CD4-positive, CD25-positive, alpha-beta regulatory T cell (primary cell): Measurements from ENCODE around the gene WDR27. TPM values are rescaled to one million over a fixed set of nuclear protein-coding genes. Genes with fewer than 3 reads are reported as not detected.

ENCODE experiments used
- ATAC-seq, 2 donors: fragments of 150-1000 bp; cut with Tn5 transposase; one replicate each; pipeline ENCODE4 v1.10.0; 2021; ENCODE audit warnings: low read depth in 2 of 2, moderate number of reproducible peaks in 2 of 2, moderate library complexity in 1 of 2
- DNase-seq, 3 donors: peaks; one replicate each; pipeline versions ENCODE4 v3.0.0 to v3.0.0-alpha.2; 2012 to 2022; ENCODE audit warnings: mixed read lengths in 1 of 3
- H3K27ac ChIP-seq: one replicate; pipeline ENCODE4 v1.7.0; 2013; ENCODE audit warnings: mild to moderate bottlenecking, low read length; ENCODE audit not compliant: insufficient read depth, poor library complexity, severe bottlenecking
- H3K27me3 ChIP-seq: one replicate; pipeline ENCODE4 v1.7.0; 2013; ENCODE audit warnings: low read length; ENCODE audit not compliant: control insufficient read depth, insufficient read depth
- H3K36me3 ChIP-seq: one replicate; pipeline ENCODE4 v1.7.0; 2013; ENCODE audit warnings: mild to moderate bottlenecking, low read length, moderate library complexity; ENCODE audit not compliant: control insufficient read depth, insufficient read depth
- H3K4me1 ChIP-seq: 2 replicates; pipeline ENCODE4 v1.7.0; 2013; ENCODE audit warnings: mild to moderate bottlenecking, low read length; ENCODE audit not compliant: insufficient read depth, control insufficient read depth, poor library complexity, severe bottlenecking
- H3K4me3 ChIP-seq: one replicate; pipeline ENCODE4 v1.7.0; 2013; ENCODE audit warnings: low read depth, mild to moderate bottlenecking, low read length, moderate library complexity
- H3K9me3 ChIP-seq, 2 experiments: 1 replicate in 1 of 2; 2 replicates in 1 of 2; pipeline ENCODE4 v1.7.0; 2013; ENCODE audit warnings: low read length in 2 of 2, mild to moderate bottlenecking in 1 of 2, moderate library complexity in 1 of 2; ENCODE audit not compliant: control insufficient read depth in 2 of 2
- H3K27ac Mint-ChIP-seq, 3 donors: one replicate each; pipeline ENCODE4 v1.8.0; 2020 to 2022; ENCODE audit warnings: mild to moderate bottlenecking in 3 of 3, mixed read lengths in 3 of 3, moderate library complexity in 2 of 3
- H3K27me3 Mint-ChIP-seq: one replicate; pipeline ENCODE4 v1.8.0; 2022; ENCODE audit warnings: mild to moderate bottlenecking, mixed read lengths
- H3K36me3 Mint-ChIP-seq: one replicate; pipeline ENCODE4 v1.8.0; 2020; ENCODE audit warnings: mixed read lengths
- H3K4me1 Mint-ChIP-seq, 4 donors: one replicate each; pipeline ENCODE4 v1.8.0; 2020 to 2022; ENCODE audit warnings: mixed read lengths in 4 of 4, mild to moderate bottlenecking in 1 of 4
- H3K4me3 Mint-ChIP-seq, 4 donors: one replicate each; pipeline ENCODE4 v1.8.0; 2020 to 2022; ENCODE audit warnings: mild to moderate bottlenecking in 4 of 4, mixed read lengths in 4 of 4, moderate library complexity in 3 of 4
- H3K9me3 Mint-ChIP-seq, 7 donors: one replicate each; pipeline ENCODE4 v1.8.0; 2020 to 2022; ENCODE audit warnings: mixed read lengths in 7 of 7, mild to moderate bottlenecking in 3 of 7, moderate library complexity in 2 of 7
- polyA plus RNA-seq, 4 donors: library from polyadenylated mRNA; unstranded; fragments of 300-500 nt; fragmentation: Illumina TruSeq; gene quantifications; one replicate each; pipeline ENCODE4 v1.2.3, GENCODE V29; 2021
- total RNA-seq: library from RNA; stranded (reverse); gene quantifications from one replicate; pipeline ENCODE4 v1.2.3, GENCODE V29; 2022

WDR27 gene
- total and polyA plus RNA-seq, 5 donors from 2014 or later, result 3.7 to 30.7 (median 5.1) TPM

- ATAC-seq (no peak), DNase-seq (no peak)
- no peaks in the 10 kb centered on the region for H3K9me3 Mint-ChIP-seq
- Histone ChIP-seq H3K27ac (no peak overlapping the region), H3K4me3 (no peak overlapping the region), H3K27me3 (no peaks in the 10 kb centered on the region), H3K4me1 (no peaks in the 10 kb centered on the region), H3K36me3 (peaks cover 6% of the 10 kb centered on the region), H3K9me3 (no peaks in the 10 kb centered on the region)
- H3K4me3 Mint-ChIP-seq, result no peak overlapping the region
- peaks cover 0 to 1% (median 0%) of the 10 kb centered on the region in 4 donors for H3K4me1 Mint-ChIP-seq
- H3K27me3 Mint-ChIP-seq, result no peaks in the 10 kb centered on the region
- no peak overlapping the region for H3K27ac Mint-ChIP-seq
- H3K36me3 Mint-ChIP-seq, result peaks cover 38% of the 10 kb centered on the region
Observed at GRCh38 chr6:169635345-169635744, 66.5 kb downstream of the WDR27 start.

DNA sequence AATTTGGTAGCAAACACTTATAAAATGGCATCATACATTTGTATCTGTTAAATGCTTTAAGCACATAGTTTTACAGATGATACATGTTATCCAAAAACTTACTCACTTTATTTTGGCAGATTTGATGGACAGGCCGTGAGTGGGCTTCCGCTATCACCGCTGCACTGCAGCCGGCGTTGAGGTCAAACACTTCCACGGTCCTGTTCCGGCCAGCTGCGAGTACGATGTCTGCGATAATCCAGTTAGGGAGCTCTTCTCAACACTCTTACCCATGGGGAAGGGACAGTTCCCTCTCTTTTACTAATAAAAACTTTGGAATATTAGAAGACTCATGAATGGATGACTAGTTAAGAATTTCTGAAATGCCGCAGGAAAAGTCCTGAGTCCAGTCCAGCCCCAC lies 69.0 kb downstream of the WDR27 start:
- no peak for DNase-seq
- no peak for ATAC-seq

GRCh38 chr6:169629256-169629655 lies 72.6 kb downstream of the WDR27 start:
- Histone ChIP-seq H3K27ac (no peak overlapping the region), H3K36me3 (peaks cover 6% of the 10 kb centered on the region), H3K9me3 (no peaks in the 10 kb centered on the region), H3K4me1 (no peaks in the 10 kb centered on the region), H3K27me3 (no peaks in the 10 kb centered on the region), H3K4me3 (no peak overlapping the region)
- H3K9me3 Mint-ChIP-seq, result no peaks in the 10 kb centered on the region
- ATAC-seq (no peak), DNase-seq (no peak)
- H3K4me1 Mint-ChIP-seq, result peaks cover 0 to 2% (median 0%) of the 10 kb centered on the region in 4 donors
- H3K36me3 Mint-ChIP-seq, result peaks cover 36% of the 10 kb centered on the region
- H3K27ac Mint-ChIP-seq, result no peak overlapping the region
- H3K4me3 Mint-ChIP-seq, result no peak overlapping the region
- H3K27me3 Mint-ChIP-seq, result no peaks in the 10 kb centered on the region

More for the DNA sequence above, 69.0 kb downstream of the WDR27 start:
- Histone ChIP-seq H3K36me3 (peaks cover 6% of the 10 kb centered on the region), H3K4me3 (no peak overlapping the region), H3K27me3 (no peaks in the 10 kb centered on the region), H3K4me1 (no peaks in the 10 kb centered on the region), H3K9me3 (no peaks in the 10 kb centered on the region), H3K27ac (no peak overlapping the region)
- Mint-ChIP-seq H3K27me3 (no peaks in the 10 kb centered on the region), H3K9me3 (no peaks in the 10 kb centered on the region), H3K4me1 (peaks cover 0 to 3% (median 0%) of the 10 kb centered on the region in 4 donors), H3K27ac (no peak overlapping the region), H3K36me3 (peaks cover 29% of the 10 kb centered on the region), H3K4me3 (no peak overlapping the region)

GRCh38 chr6:169627736-169628607 lies 73.9 kb downstream of the WDR27 start:
- Mint-ChIP-seq H3K27me3 (no peaks in the 10 kb centered on the region), H3K4me3 (no peak overlapping the region), H3K27ac (no peak overlapping the region), H3K36me3 (peaks cover 24% of the 10 kb centered on the region), H3K9me3 (no peaks in the 10 kb centered on the region), H3K4me1 (peaks cover 0 to 2% (median 0%) of the 10 kb centered on the region in 4 donors)
- H3K4me3 ChIP-seq, result no peak overlapping the region
- no peaks in the 10 kb centered on the region for H3K27me3 ChIP-seq
- no peak for ATAC-seq
- DNase-seq, result no peak
- no peaks in the 10 kb centered on the region for H3K4me1 ChIP-seq
- no peaks in the 10 kb centered on the region for H3K9me3 ChIP-seq
- no peaks in the 10 kb centered on the region for H3K36me3 ChIP-seq
- no peak overlapping the region for H3K27ac ChIP-seq

- DNase-seq (no peak), ATAC-seq (no peak)
- H3K9me3 Mint-ChIP-seq, result no peaks in the 10 kb centered on the region
- H3K36me3 Mint-ChIP-seq, result peaks cover 15% of the 10 kb centered on the region
- Histone ChIP-seq H3K4me1 (no peaks in the 10 kb centered on the region), H3K27me3 (no peaks in the 10 kb centered on the region), H3K27ac (no peak overlapping the region), H3K36me3 (no peaks in the 10 kb centered on the region), H3K4me3 (no peak overlapping the region), H3K9me3 (no peaks in the 10 kb centered on the region)
- no peak overlapping the region for H3K4me3 Mint-ChIP-seq
- peaks cover 0 to 2% (median 0%) of the 10 kb centered on the region in 4 donors for H3K4me1 Mint-ChIP-seq
- no peaks in the 10 kb centered on the region for H3K27me3 Mint-ChIP-seq
- H3K27ac Mint-ChIP-seq, result no peak overlapping the region
Observed at GRCh38 chr6:169626649-169627048, 75.2 kb downstream of the WDR27 start.

DNA sequence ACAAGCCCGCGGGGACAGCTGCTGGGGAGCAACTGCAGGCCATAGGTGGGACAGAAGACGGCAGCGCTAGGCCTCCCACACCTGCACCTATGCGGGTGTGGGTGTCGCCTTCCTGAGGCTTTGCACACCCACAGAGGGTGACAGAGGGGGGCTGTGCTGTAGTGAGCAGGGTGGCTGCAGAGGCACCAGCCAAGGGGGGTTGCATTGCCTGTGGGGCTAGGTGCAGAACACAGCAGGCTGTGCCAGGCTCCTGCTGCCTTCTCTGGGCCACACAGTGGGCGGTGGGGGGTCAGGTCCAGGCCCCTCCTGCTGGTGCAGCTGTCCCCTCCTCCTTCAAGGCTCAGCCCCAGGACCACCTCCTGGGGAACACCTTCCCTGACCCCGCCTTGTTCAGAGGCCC lies 75.7 kb downstream of the WDR27 start:
- Mint-ChIP-seq H3K36me3 (peaks cover 15% of the 10 kb centered on the region), H3K27me3 (no peaks in the 10 kb centered on the region), H3K4me3 (no peak overlapping the region), H3K27ac (no peak overlapping the region), H3K9me3 (no peaks in the 10 kb centered on the region), H3K4me1 (peaks cover 0 to 2% (median 0%) of the 10 kb centered on the region in 4 donors)
- H3K27ac ChIP-seq, result no peak overlapping the region
- no peaks in the 10 kb centered on the region for H3K36me3 ChIP-seq
- H3K9me3 ChIP-seq, result no peaks in the 10 kb centered on the region
- DNase-seq (no peak), ATAC-seq (no peak)
- no peaks in the 10 kb centered on the region for H3K4me1 ChIP-seq
- H3K4me3 ChIP-seq, result no peak overlapping the region
- no peaks in the 10 kb centered on the region for H3K27me3 ChIP-seq

DNA sequence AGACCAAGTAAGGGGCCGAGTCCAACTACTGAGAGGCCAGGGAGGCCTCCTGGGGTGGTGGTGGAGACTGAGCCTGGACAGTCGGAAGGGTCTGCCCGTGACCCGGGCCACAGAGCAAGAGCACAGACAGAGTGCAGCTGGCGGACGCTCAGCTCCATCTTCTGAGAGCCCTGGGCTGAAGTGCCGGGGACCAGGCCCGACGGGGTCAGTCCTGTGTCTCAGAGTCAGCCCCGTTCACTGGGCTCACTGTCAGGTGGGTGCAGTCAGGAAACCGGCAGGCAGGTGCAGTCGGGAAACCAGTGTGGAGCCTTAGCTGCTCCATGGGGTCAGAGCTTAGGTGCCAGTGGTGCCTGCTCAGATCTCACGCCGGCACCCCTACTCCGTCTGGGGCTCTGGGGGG lies 76.5 kb downstream of the WDR27 start:
- Mint-ChIP-seq H3K9me3 (no peaks in the 10 kb centered on the region), H3K36me3 (peaks cover 14% of the 10 kb centered on the region), H3K4me3 (no peak overlapping the region), H3K4me1 (peaks cover 0 to 2% (median 0%) of the 10 kb centered on the region in 4 donors), H3K27ac (no peak overlapping the region), H3K27me3 (no peaks in the 10 kb centered on the region)
- Histone ChIP-seq H3K27ac (no peak overlapping the region), H3K4me1 (no peaks in the 10 kb centered on the region), H3K9me3 (no peaks in the 10 kb centered on the region), H3K27me3 (no peaks in the 10 kb centered on the region), H3K36me3 (no peaks in the 10 kb centered on the region), H3K4me3 (no peak overlapping the region)
- ATAC-seq, result no peak
- no peak for DNase-seq

DNA sequence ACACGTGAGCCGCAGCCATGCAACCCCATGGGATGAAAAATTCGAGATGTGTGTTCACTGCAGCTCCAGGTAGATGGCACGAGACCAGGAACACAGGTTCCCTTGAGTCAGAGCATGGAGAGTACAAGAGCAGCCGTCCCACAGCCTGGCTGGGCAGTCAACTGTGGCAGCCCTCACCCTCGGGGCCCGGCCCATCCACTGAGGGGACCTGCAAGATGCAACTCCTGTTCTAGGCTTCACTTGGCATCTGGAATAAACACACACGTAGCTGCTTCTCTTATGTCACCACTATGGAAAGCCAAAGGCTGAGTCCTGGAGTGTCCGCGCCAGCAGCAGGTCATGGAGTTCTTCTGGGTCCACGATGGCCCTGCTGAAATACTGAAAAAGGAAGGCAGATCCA lies 77.0 kb downstream of the WDR27 start:
- Mint-ChIP-seq H3K4me3 (no peak overlapping the region), H3K36me3 (peaks cover 16% of the 10 kb centered on the region), H3K27me3 (no peaks in the 10 kb centered on the region), H3K9me3 (no peaks in the 10 kb centered on the region), H3K4me1 (no peaks in the 10 kb centered on the region), H3K27ac (no peak overlapping the region)
- DNase-seq (no peak), ATAC-seq (no peak)
- Histone ChIP-seq H3K9me3 (no peaks in the 10 kb centered on the region), H3K27ac (no peak overlapping the region), H3K4me1 (no peaks in the 10 kb centered on the region), H3K36me3 (no peaks in the 10 kb centered on the region), H3K27me3 (no peaks in the 10 kb centered on the region), H3K4me3 (no peak overlapping the region)
